GM12878 (cell line): ENCODE measurements around the gene HRG.

Source experiments
- BACH1 ChIP-seq: fragments of 450-650 bp; IDR thresholded peaks from 2 replicates; pipeline ENCODE4 v1.6.1; 2017; ENCODE audit warnings: mild to moderate bottlenecking, borderline replicate concordance
- BCL3 ChIP-seq: IDR thresholded peaks from 2 replicates; pipeline ENCODE4 v1.6.1; 2011; ENCODE audit warnings: borderline replicate concordance, low read depth, mild to moderate bottlenecking, moderate library complexity, low read length; ENCODE audit not compliant: insufficient read depth, poor library complexity, severe bottlenecking
- CTCF ChIP-seq, 3 experiments: IDR thresholded peaks in 2 of 3; conservative IDR thresholded peaks in 1 of 3; 2 replicates each; pipeline ENCODE4 v1.5.1; 2011; ENCODE audit warnings: low read depth in 3 of 3, low read length in 3 of 3, mild to moderate bottlenecking in 3 of 3, control low read depth in 2 of 3, moderate library complexity in 2 of 3, inconsistent platforms in 1 of 3, mixed read lengths in 1 of 3; ENCODE audit not compliant: control insufficient read depth in 2 of 3, insufficient read depth in 1 of 3; ENCODE audit errors: extremely low read depth in 1 of 3
- EP300 ChIP-seq, 2 experiments: fragments of 150-350 bp in 1 of 2; IDR thresholded peaks; 2 replicates each; pipeline ENCODE4 v1.6.1; 2011 to 2012; ENCODE audit warnings: low read depth in 2 of 2, low read length in 2 of 2, borderline replicate concordance in 1 of 2, improper control_type of control experiment in 1 of 2, inconsistent platforms in 1 of 2; ENCODE audit not compliant: control insufficient read depth in 1 of 2
- GATAD2B ChIP-seq: fragments of 450-650 bp; conservative IDR thresholded peaks from 2 replicates; pipeline ENCODE4 v1.6.1; 2017; ENCODE audit warnings: low read depth, mild to moderate bottlenecking, moderate library complexity
- JUND ChIP-seq: IDR thresholded peaks from 2 replicates; pipeline ENCODE4 v1.6.1; 2012; ENCODE audit warnings: low read depth, mild to moderate bottlenecking, low read length, improper control_type of control experiment, moderate library complexity
- NFIC ChIP-seq: IDR thresholded peaks from 2 replicates; pipeline ENCODE4 v1.6.1; 2012; ENCODE audit warnings: low read depth, mild to moderate bottlenecking, inconsistent platforms, low read length, moderate library complexity
- PAX8 ChIP-seq: fragments of 450-650 bp; IDR thresholded peaks from 2 replicates; pipeline ENCODE4 v1.6.1; 2017; ENCODE audit warnings: mild to moderate bottlenecking, moderate library complexity
- POLR2A ChIP-seq: IDR thresholded peaks from 2 replicates; pipeline ENCODE4 v1.6.1; 2011; ENCODE audit warnings: low read depth, mild to moderate bottlenecking, low read length
- SMAD1 ChIP-seq: fragments of 450-650 bp; IDR thresholded peaks from 2 replicates; pipeline ENCODE4 v1.6.1; 2018; ENCODE audit warnings: mild to moderate bottlenecking, low read depth; ENCODE audit not compliant: partially characterized antibody

DNA sequence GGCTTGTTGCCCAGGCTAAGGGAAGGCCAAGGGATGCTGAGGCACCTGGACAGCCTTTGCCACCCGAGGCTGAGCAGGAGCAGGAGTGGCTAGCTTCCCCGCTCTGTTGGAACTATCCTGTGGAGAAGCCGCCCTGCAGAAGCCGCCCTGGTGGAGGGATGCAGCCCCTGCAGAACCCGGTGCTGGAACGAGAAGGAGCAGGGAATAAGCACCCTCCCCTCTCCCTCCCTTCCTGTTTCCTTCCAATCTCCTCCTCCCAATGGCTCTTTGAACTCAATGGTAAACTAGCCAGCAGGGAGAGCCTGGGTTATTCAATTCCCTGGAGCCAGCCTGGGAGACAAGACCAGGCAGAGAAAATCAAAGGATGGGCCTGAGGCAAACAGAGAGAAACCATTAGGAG is 11.8 kb upstream of the HRG start:
- TF ChIP-seq CTCF (IDR thresholded peaks at IDR 0.05 in 2 of 3, conservative IDR thresholded peaks at IDR 0.05 in 1 of 3; ENCODE audit: control insufficient read depth in 2 of 3, extremely low read depth in 1 of 3, insufficient read depth in 1 of 3, low read depth in 3 of 3, low read length in 3 of 3), result no peak
- TF ChIP-seq EP300 (IDR thresholded peaks at IDR 0.05; ENCODE audit: borderline replicate concordance in 1 of 2, control insufficient read depth in 1 of 2, low read depth in 2 of 2, low read length in 2 of 2), result no peak
- no peak for TF ChIP-seq NFIC
- no peak for TF ChIP-seq SMAD1
- no peak for TF ChIP-seq BACH1
- no peak for TF ChIP-seq BCL3
- no peak for TF ChIP-seq GATAD2B
- TF ChIP-seq JUND, result no peak
- no peak for TF ChIP-seq PAX8
- no peak for TF ChIP-seq POLR2A
